HCT116 (cell line): ENCODE measurements around the gene LAMC2.

Experiments used
- CEBPB ChIP-seq: IDR thresholded peaks from 2 replicates; pipeline ENCODE4 v1.6.1; 2012; ENCODE audit warnings: low read depth
- CTCF ChIP-seq, 3 experiments: fragments of 200-600 bp in 1 of 3; sonication (generic) in 1 of 3; IDR thresholded peaks in 2 of 3; conservative IDR thresholded peaks in 1 of 3; 2 replicates each; pipeline ENCODE4 v1.5.1; 2012 to 2017; ENCODE audit warnings: low read depth in 2 of 3, low read length in 2 of 3, antibody characterized with exemption in 1 of 3, borderline replicate concordance in 1 of 3, control low read depth in 1 of 3, mild to moderate bottlenecking in 1 of 3, mixed read lengths in 1 of 3, mixed run types in 1 of 3, moderate library complexity in 1 of 3; ENCODE audit not compliant: insufficient read depth in 1 of 3
- EZH2 ChIP-seq: fragments of 200-600 bp; sonication (generic); IDR thresholded peaks from 2 replicates; pipeline ENCODE4 v1.6.1; 2017; ENCODE audit warnings: antibody characterized with exemption, mixed run types
- FOSL1 ChIP-seq: IDR thresholded peaks from 2 replicates; pipeline ENCODE4 v1.6.1; 2012; ENCODE audit warnings: low read depth
- POLR2AphosphoS5 ChIP-seq: IDR thresholded peaks from 2 replicates; pipeline ENCODE4 v1.6.1; 2011; ENCODE audit warnings: mild to moderate bottlenecking, low read depth, low read length, moderate library complexity
- RAD21 ChIP-seq: IDR thresholded peaks from 2 replicates; pipeline ENCODE4 v1.6.1; 2012; ENCODE audit warnings: low read depth, mild to moderate bottlenecking
- SIN3A ChIP-seq: IDR thresholded peaks from 2 replicates; pipeline ENCODE4 v1.6.1; 2012; ENCODE audit warnings: low read depth
- SP1 ChIP-seq: IDR thresholded peaks from 2 replicates; pipeline ENCODE4 v1.6.1; 2012; ENCODE audit warnings: low read depth
- SRF ChIP-seq: IDR thresholded peaks from 2 replicates; pipeline ENCODE4 v1.6.1; 2012; ENCODE audit warnings: low read depth
- ZBTB33 ChIP-seq: IDR thresholded peaks from 2 replicates; pipeline ENCODE4 v1.6.1; 2011; ENCODE audit warnings: mild to moderate bottlenecking, low read length, moderate library complexity; ENCODE audit not compliant: insufficient replicate concordance; ENCODE audit errors: extremely low read depth
- ZNF274 ChIP-seq: fragments of 200-500 bp; sonication (Bioruptor generic); IDR thresholded peaks from 2 replicates; pipeline ENCODE4 v1.6.1; 2014; ENCODE audit warnings: mild to moderate bottlenecking, low read depth, low read length, inconsistent platforms

- TF ChIP-seq FOSL1 (no peak), POLR2AphosphoS5 (no peak), SIN3A (no peak), RAD21 (no peak), ZBTB33 (no peak), EZH2 (no peak), CTCF (IDR thresholded peaks at IDR 0.05 in 2 of 3, conservative IDR thresholded peaks at IDR 0.05 in 1 of 3; ENCODE audit: borderline replicate concordance in 1 of 3, insufficient read depth in 1 of 3, low read depth in 2 of 3, low read length in 2 of 3) (no peak), ZNF274 (no peak), SRF (no peak), CEBPB (no peak), SP1 (no peak)
These were observed 63.1 kb downstream of the LAMC2 start for GRCh38 chr1:183248989-183249691.
